Activated naive CD4-positive, alpha-beta T cell treated with anti-CD3 and anti-CD28 coated beads, Interleukin-2, amount 10 ng/mL, durations not matched to agents 7 days and 5 days (primary cell): ENCODE data around the gene ARRDC5.
"Not testable (repeated sequence)": the region's sequence is repeated elsewhere in the genome, so short reads cannot be mapped to it uniquely, and the experiment has no call there.

Experiments used
- CTCF ChIA-PET: fragments of 350-600 bp; sonication (Branson Sonifier 250); formaldehyde crosslinking; loops from one replicate; lab custom pipeline; 2021; ENCODE audit warnings: antibody characterized with exemption; lab: Charles Lee
- DNase-seq: peaks from one replicate; pipeline ENCODE4 v3.0.0-alpha.2; 2020
- H3K27ac Mint-ChIP-seq: one replicate; pipeline ENCODE4 v1.8.0; 2021; ENCODE audit warnings: mild to moderate bottlenecking, moderate library complexity, mixed read lengths
- H3K27me3 Mint-ChIP-seq: one replicate; pipeline ENCODE4 v1.8.0; 2021; ENCODE audit warnings: mild to moderate bottlenecking, mixed read lengths
- H3K36me3 Mint-ChIP-seq: one replicate; pipeline ENCODE4 v1.8.0; 2021; ENCODE audit warnings: mixed read lengths
- H3K4me1 Mint-ChIP-seq: one replicate; pipeline ENCODE4 v1.8.0; 2021; ENCODE audit warnings: mixed read lengths
- H3K4me3 Mint-ChIP-seq: one replicate; pipeline ENCODE4 v1.8.0; 2021; ENCODE audit warnings: mild to moderate bottlenecking, moderate library complexity, mixed read lengths
- H3K9me3 Mint-ChIP-seq: one replicate; pipeline ENCODE4 v1.8.0; 2021; ENCODE audit warnings: mixed read lengths

ARRDC5 gene

GRCh38 chr19:4902796-4903195 lies at the start of gene ARRDC5:
ARRDC5 (minus strand) TSS chr19:4902896; CDS start chr19:4902825, 71 bp downstream.
- H3K9me3 Mint-ChIP-seq: no peaks in the 10 kb centered on the region
- H3K4me3 Mint-ChIP-seq: no peak within 1 kb of the TSS
- peaks cover 5% of the 10 kb centered on the region for H3K27me3 Mint-ChIP-seq
- peak within 1 kb of the TSS; percentile 24 for H3K27ac Mint-ChIP-seq
- CTCF ChIA-PET: interaction anchor here (1.1 kb wide), 1 partner anchor 9 kb away, joined by 4 read pairs; no protein-coding TSS in a partner anchor
- no peaks in the 10 kb centered on the region for H3K36me3 Mint-ChIP-seq
- DNase-seq: no peak
- H3K4me1 Mint-ChIP-seq: no peaks in the 10 kb centered on the region

GRCh38 chr19:4951656-4952055 lies 49.0 kb upstream of the ARRDC5 start:
- DNase-seq: no peak
- H3K27me3 Mint-ChIP-seq: no peaks in the 10 kb centered on the region
- no peak overlapping the region for H3K4me3 Mint-ChIP-seq
- no peaks in the 10 kb centered on the region for H3K4me1 Mint-ChIP-seq
- no peaks in the 10 kb centered on the region for H3K9me3 Mint-ChIP-seq
- no peak overlapping the region for H3K27ac Mint-ChIP-seq
- H3K36me3 Mint-ChIP-seq: peaks cover 57% of the 10 kb centered on the region
- CTCF ChIA-PET: no interaction called here

DNA sequence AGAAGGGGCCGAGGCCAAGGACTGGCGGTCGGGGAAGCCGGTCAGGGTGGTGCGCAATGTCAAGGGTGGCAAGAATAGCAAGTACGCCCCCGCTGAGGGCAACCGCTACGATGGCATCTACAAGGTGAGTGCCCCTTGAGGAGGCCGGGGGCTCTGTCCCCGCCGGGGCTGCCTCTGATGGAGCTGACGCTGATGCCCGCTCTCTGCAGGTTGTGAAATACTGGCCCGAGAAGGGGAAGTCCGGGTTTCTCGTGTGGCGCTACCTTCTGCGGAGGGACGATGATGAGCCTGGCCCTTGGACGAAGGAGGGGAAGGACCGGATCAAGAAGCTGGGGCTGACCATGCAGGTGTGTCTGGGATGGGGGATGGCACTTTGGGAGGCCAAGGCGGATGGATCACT lies 48.0 kb upstream of the ARRDC5 start:
- H3K9me3 Mint-ChIP-seq, DNase-seq, H3K4me1 Mint-ChIP-seq, H3K27ac Mint-ChIP-seq, H3K4me3 Mint-ChIP-seq, CTCF ChIA-PET, H3K27me3 Mint-ChIP-seq: not testable (repeated sequence)
- H3K36me3 Mint-ChIP-seq: peaks cover 58% of the 10 kb centered on the region

DNA sequence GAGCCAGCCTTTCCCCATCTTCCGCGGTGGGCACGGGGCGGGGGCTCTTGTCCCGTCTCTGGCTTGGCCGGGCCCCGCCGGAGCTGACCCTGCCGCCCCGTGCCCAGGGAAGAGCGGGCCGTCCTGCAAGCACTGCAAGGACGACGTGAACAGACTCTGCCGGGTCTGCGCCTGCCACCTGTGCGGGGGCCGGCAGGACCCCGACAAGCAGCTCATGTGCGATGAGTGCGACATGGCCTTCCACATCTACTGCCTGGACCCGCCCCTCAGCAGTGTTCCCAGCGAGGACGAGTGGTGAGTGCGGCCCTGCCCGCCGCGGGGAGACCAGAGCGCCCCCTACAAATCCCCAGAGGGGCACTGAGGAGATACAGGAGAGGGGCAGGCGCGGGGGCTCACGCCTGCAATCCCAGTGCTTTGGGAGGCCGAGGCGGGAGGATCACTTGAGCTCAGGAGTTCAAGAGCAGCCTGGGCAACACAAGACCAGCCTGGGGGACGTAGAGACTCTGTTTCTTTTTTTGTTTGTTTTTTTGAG lies 39.0 kb upstream of the ARRDC5 start:
- H3K4me1 Mint-ChIP-seq, H3K9me3 Mint-ChIP-seq, DNase-seq, H3K27me3 Mint-ChIP-seq, H3K27ac Mint-ChIP-seq, H3K4me3 Mint-ChIP-seq: not testable (repeated sequence)
- H3K36me3 Mint-ChIP-seq: peaks cover 42% of the 10 kb centered on the region
- CTCF ChIA-PET: interaction anchor here (1.3 kb wide), 1 partner anchor 15 kb away, joined by 3 read pairs; no protein-coding TSS in a partner anchor

GRCh38 chr19:4939466-4939865 lies 36.8 kb upstream of the ARRDC5 start:
- H3K4me1 Mint-ChIP-seq: peaks cover 2% of the 10 kb centered on the region
- CTCF ChIA-PET: interaction anchor here (0.9 kb wide), 1 partner anchor 28 kb away, joined by 3 read pairs; no protein-coding TSS in a partner anchor
- H3K36me3 Mint-ChIP-seq: peaks cover 47% of the 10 kb centered on the region
- no peak overlapping the region for H3K27ac Mint-ChIP-seq
- no peak overlapping the region for H3K4me3 Mint-ChIP-seq
- no peaks in the 10 kb centered on the region for H3K9me3 Mint-ChIP-seq
- no peak for DNase-seq
- no peaks in the 10 kb centered on the region for H3K27me3 Mint-ChIP-seq

DNA sequence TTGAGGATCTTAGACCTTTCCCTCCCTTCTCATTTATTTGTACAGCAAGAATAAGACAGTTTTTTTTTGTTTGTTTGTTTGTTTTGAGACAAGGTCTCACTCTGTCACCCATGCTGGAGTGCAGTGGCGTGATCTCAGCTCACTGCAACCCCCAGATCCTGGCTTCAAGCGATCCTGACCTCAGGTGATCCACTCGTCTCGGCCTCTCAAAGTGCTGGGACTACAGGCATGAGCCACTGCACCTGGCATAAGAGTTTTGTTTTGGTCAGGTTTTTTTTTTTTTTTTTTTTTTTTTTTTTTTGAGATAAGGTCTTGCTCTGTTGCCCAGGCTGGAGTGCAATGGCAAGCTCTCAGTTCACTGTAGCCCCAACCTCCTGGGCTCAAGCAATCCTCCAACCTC lies 35.8 kb upstream of the ARRDC5 start:
- H3K36me3 Mint-ChIP-seq: peaks cover 47% of the 10 kb centered on the region
- not testable (repeated sequence) for H3K27ac Mint-ChIP-seq, DNase-seq, H3K4me3 Mint-ChIP-seq, H3K4me1 Mint-ChIP-seq, H3K27me3 Mint-ChIP-seq, H3K9me3 Mint-ChIP-seq
- CTCF ChIA-PET: interaction anchor here (0.8 to 1.4 kb wide), 3 partner anchors 11 to 87 kb away, joined by 3 read pairs; no protein-coding TSS in a partner anchor

- Mint-ChIP-seq H3K27me3 (no peaks in the 10 kb centered on the region), H3K36me3 (peaks cover 54% of the 10 kb centered on the region), H3K4me3 (no peak overlapping the region), H3K27ac (no peak overlapping the region), H3K4me1 (peaks cover 4% of the 10 kb centered on the region), H3K9me3 (no peaks in the 10 kb centered on the region)
- CTCF ChIA-PET: interaction anchor here (1.4 kb wide), 1 partner anchor 9 kb away, joined by 3 read pairs; no protein-coding TSS in a partner anchor
- no peak for DNase-seq
These were observed 34.4 kb upstream of the ARRDC5 start for GRCh38 chr19:4937060-4937459.

GRCh38 chr19:4935444-4935843 lies 32.7 kb upstream of the ARRDC5 start:
- Mint-ChIP-seq H3K9me3 (no peaks in the 10 kb centered on the region), H3K27me3 (no peaks in the 10 kb centered on the region), H3K27ac (no peak overlapping the region), H3K36me3 (peaks cover 60% of the 10 kb centered on the region), H3K4me1 (peaks cover 4% of the 10 kb centered on the region), H3K4me3 (no peak overlapping the region)
- DNase-seq: no peak
- CTCF ChIA-PET: no interaction called here

DNA sequence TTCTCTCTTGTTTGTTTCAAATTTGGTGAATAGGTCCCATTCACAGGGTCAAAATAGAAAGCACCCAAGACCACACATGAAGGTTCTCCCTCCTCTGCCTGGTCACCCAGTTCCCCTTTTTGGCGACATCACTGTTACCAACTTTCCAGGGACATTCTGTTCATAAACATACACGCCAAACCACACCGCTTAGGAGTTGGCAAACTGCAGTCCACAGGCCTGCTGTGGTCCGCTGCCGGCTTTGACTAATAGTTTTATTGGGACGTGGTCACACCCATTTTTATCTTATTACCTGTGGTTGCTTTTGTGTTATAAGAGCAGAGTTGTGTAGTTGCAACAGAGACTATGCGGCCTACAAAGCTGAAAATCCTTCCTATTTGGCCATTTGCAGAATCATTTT lies 30.8 kb upstream of the ARRDC5 start:
- Mint-ChIP-seq H3K4me3 (no peak overlapping the region), H3K27ac (no peak overlapping the region)

DNA sequence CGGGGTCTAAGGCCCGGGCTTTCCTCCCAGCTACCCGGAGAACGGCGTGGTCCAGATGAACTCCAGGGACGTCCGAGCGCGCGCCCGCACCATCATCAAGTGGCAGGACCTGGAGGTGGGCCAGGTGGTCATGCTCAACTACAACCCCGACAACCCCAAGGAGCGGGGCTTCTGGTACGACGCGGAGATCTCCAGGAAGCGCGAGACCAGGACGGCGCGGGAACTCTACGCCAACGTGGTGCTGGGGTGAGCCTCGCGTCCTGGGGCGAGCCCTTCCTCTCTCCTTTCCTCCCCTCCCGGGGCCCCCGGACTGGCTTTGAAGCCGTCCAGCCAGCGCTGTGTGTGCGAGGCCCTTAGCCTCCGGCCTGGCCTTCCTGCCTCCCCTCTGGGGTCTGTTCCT lies 30.0 kb upstream of the ARRDC5 start:
- DNase-seq: no peak
- peaks cover 4% of the 10 kb centered on the region for H3K4me1 Mint-ChIP-seq
- H3K9me3 Mint-ChIP-seq: no peaks in the 10 kb centered on the region
- H3K27me3 Mint-ChIP-seq: no peaks in the 10 kb centered on the region
- H3K27ac Mint-ChIP-seq: no peak overlapping the region
- peaks cover 52% of the 10 kb centered on the region for H3K36me3 Mint-ChIP-seq
- CTCF ChIA-PET: no interaction called here
- H3K4me3 Mint-ChIP-seq: no peak overlapping the region

More for the DNA sequence above, 30.8 kb upstream of the ARRDC5 start:
- DNase-seq: no peak
- CTCF ChIA-PET: no interaction called here
- Mint-ChIP-seq H3K36me3 (peaks cover 57% of the 10 kb centered on the region), H3K27me3 (no peaks in the 10 kb centered on the region), H3K4me1 (peaks cover 4% of the 10 kb centered on the region), H3K9me3 (no peaks in the 10 kb centered on the region)

DNA sequence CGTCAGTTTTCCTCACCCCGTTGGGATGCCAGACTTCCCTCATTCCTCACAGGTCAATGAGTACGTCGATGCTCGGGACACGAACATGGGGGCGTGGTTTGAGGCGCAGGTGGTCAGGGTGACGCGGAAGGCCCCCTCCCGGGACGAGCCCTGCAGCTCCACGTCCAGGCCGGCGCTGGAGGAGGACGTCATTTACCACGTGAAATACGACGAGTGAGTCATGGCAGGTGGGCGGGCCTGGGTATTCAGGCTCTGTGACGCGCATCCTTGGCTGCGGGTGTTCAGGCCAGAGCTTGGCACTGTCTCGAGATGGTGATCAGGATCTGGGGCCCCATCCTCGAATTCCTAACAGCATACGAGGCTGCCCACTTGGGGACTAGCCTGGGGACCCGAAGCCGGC lies 28.0 kb upstream of the ARRDC5 start:
- DNase-seq: no peak
- H3K4me3 Mint-ChIP-seq: no peak overlapping the region
- H3K9me3 Mint-ChIP-seq: no peaks in the 10 kb centered on the region
- H3K4me1 Mint-ChIP-seq: peaks cover 2% of the 10 kb centered on the region
- no peaks in the 10 kb centered on the region for H3K27me3 Mint-ChIP-seq
- CTCF ChIA-PET: no interaction called here
- peaks cover 45% of the 10 kb centered on the region for H3K36me3 Mint-ChIP-seq
- H3K27ac Mint-ChIP-seq: no peak overlapping the region

DNA sequence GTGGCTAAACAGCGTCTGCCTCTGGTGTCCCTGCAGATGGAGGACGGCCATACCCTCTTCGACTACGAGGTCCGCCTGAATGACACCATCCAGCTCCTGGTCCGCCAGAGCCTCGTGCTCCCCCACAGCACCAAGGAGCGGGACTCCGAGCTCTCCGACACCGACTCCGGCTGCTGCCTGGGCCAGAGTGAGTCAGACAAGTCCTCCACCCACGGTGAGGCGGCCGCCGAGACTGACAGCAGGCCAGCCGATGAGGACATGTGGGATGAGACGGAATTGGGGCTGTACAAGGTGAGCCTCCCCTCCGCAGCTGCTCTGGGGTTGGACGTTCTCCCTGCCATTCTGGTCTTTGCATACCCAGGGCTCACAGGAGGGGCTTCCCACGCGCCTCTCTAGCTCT lies 26.5 kb upstream of the ARRDC5 start:
- no peaks in the 10 kb centered on the region for H3K27me3 Mint-ChIP-seq
- peaks cover 36% of the 10 kb centered on the region for H3K36me3 Mint-ChIP-seq
- H3K9me3 Mint-ChIP-seq: no peaks in the 10 kb centered on the region
- H3K4me3 Mint-ChIP-seq: no peak overlapping the region
- CTCF ChIA-PET: interaction anchor here (0.8 kb wide), 1 partner anchor 116 kb away, joined by 3 read pairs; no protein-coding TSS in a partner anchor
- peaks cover 3% of the 10 kb centered on the region for H3K4me1 Mint-ChIP-seq
- no peak for DNase-seq
- H3K27ac Mint-ChIP-seq: peak overlapping the region; percentile 65

DNA sequence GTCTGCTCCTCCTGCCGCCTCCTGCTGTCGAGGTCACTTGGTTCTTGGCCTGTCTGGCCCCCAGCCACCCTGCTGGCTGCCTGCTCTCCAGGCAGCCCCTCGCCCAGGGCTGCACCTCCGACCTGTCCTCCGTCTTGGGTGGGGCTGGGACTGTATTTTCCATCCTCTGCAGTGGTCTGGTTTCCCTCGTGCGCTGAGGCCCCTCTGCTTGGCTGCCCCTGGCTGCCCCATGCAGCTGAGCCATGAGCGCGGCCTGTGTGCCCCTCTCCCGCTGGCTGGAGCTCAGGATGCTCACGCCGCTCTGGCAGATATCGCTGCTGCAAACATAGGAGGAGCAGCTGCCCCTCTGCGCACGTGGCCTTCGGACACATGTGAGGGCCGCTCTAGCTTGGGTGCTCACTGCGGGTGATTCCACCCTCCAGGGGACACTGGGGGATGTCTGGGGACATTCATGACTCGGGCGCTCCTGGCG lies 20.6 kb upstream of the ARRDC5 start:
- H3K27me3 Mint-ChIP-seq: no peaks in the 10 kb centered on the region
- no peak overlapping the region for H3K4me3 Mint-ChIP-seq
- no peaks in the 10 kb centered on the region for H3K9me3 Mint-ChIP-seq
- peaks cover 28% of the 10 kb centered on the region for H3K36me3 Mint-ChIP-seq
- no peak overlapping the region for H3K27ac Mint-ChIP-seq
- CTCF ChIA-PET: no interaction called here
- DNase-seq: no peak
- H3K4me1 Mint-ChIP-seq: peaks cover 8% of the 10 kb centered on the region

- peaks cover 11% of the 10 kb centered on the region for H3K4me1 Mint-ChIP-seq
- H3K27me3 Mint-ChIP-seq: no peaks in the 10 kb centered on the region
- DNase-seq: no peak
- H3K27ac Mint-ChIP-seq: no peak overlapping the region
- CTCF ChIA-PET: no interaction called here
- H3K9me3 Mint-ChIP-seq: no peaks in the 10 kb centered on the region
- H3K36me3 Mint-ChIP-seq: peaks cover 30% of the 10 kb centered on the region
- H3K4me3 Mint-ChIP-seq: no peak overlapping the region
These were observed 20.0 kb upstream of the ARRDC5 start for GRCh38 chr19:4922530-4923275.
